Measurements from ENCODE around the gene MAN2A1.

MAN2A1 gene

DNA sequence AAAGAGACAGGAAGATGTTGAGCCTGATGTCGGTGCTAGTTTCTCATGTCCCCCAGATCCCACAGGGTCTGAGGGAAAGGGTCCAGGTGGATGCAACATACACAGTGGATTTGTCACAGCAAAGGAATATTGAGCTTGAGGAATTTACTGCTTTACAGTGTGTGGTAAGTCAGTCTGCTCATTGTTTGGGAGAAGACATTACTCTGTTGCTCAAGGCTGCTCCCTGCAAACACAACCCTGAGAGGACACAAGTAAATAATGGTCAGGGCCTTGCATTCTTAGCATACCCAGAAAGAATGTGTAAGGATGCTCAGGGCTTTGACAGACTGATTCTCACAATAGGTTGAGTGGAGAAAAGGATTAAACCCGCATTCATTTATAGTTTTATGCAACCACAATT lies 7.3 kb upstream of the MAN2A1 start:
- DNase-seq (ENCODE audit: low spot score): no peak

- no peak for DNase-seq (ENCODE audit: low spot score)
These were observed 3.8 kb upstream of the MAN2A1 start for GRCh38 chr5:109685916-109686315.

DNA sequence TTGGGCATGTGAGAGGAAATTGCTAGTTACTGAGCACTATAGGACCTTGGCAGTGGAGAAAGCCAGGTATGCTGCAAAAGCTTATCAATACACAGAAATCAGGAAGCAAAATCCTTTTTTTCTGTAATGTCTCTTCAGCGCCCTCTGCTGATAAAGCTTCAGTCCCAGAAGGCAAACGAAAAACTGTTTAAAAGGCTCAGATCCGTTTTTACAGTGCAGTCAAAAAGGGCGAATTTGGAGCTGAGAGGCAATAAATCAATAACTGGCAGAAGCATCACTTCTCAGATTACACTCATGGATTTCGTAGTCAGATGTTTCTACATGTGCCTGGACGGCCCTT lies 1.1 kb upstream of the MAN2A1 start:
- DNase-seq (ENCODE audit: low spot score): peak; percentile 75

GRCh38 chr5:109688970-109689739 lies 572 bp upstream of the MAN2A1 start:
- DNase-seq (ENCODE audit: low spot score): peak; percentile 93

DNA sequence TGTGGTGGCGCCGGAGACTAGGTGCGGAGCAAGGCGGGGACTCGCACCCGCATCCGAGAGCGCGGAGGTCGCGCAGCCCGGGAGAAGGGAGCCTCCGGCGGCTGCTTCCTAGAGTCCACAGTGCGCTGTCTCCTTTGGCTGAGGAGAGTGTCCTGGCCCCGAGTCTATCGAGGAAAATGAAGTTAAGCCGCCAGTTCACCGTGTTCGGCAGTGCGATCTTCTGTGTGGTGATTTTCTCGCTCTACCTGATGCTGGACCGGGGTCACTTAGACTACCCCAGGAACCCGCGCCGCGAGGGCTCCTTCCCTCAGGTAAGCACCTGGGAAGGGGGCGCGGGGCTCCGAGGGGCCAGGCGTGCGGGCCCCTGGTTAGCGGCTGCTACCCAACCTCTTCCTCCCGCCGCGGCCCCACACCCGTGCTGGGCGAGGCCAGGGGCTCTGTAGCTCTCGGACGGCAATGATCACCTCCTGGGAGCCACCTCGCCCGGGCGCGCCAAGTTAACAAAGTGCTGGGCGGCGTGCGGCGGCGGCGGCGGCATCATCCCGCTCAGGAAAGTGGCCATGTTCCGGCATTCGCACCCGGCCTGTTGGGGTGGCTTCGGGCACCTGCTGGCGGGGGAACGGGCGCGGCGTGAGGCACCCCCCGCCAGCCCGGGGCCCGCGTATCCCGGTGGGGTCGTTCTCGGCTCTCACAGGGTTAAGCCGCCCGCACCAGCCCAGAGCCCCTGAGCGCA lies 681 bp downstream of the MAN2A1 start:
- DNase-seq (ENCODE audit: low spot score): peak; percentile 62

DNA sequence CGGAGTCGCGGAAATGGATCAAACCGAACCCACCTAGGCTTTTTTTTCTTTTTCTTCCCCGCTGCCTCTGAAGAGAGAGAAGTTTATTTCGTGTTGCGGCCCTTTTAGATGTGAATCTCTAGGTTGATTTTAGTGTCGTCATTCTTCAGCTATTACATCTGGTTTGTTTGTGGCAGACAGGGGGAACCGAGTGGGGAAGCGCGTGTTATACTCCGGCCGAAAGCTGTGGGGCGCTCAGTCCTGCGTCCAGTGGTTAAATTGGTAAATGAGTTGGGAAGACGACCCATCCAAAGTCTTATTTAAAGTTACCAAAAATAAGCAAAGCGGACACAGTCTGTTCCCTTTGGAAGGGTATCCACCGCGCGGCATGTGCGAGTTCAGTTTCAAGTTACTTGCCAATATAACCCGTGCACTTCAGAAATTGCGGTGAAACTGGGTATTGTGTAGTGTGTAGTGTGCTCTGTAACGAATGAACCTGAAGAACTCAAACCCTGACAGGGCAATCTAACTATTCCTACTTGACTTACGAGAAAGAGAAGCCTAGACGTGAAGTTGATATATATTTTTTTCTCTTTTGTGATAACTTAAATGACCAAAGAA lies 1.3 kb downstream of the MAN2A1 start:
- peak; percentile 88 for DNase-seq (ENCODE audit: low spot score)

GRCh38 chr5:109691996-109692395 lies 2.3 kb downstream of the MAN2A1 start:
- peak; percentile 58 for DNase-seq (ENCODE audit: low spot score)

- peak; percentile 62 for DNase-seq (ENCODE audit: low spot score)
These were observed 3.1 kb downstream of the MAN2A1 start for GRCh38 chr5:109692852-109693251.

GRCh38 chr5:109693535-109694400 lies 4.0 kb downstream of the MAN2A1 start:
- DNase-seq (ENCODE audit: low spot score): peak; percentile 52

GRCh38 chr5:109694451-109694891 lies 4.7 kb downstream of the MAN2A1 start:
- DNase-seq (ENCODE audit: low spot score): no peak

GRCh38 chr5:109695005-109695926 lies 5.5 kb downstream of the MAN2A1 start:
- DNase-seq (ENCODE audit: low spot score): peak; percentile 38

GRCh38 chr5:109697339-109697738 lies 7.6 kb downstream of the MAN2A1 start:
- no peak for DNase-seq (ENCODE audit: low spot score)

GRCh38 chr5:109700516-109701153 lies 10.9 kb downstream of the MAN2A1 start:
- peak; percentile 28 for DNase-seq (ENCODE audit: low spot score)

- DNase-seq (ENCODE audit: low spot score): peak; percentile 38
These were observed 11.5 kb downstream of the MAN2A1 start for GRCh38 chr5:109701252-109701651.

DNA sequence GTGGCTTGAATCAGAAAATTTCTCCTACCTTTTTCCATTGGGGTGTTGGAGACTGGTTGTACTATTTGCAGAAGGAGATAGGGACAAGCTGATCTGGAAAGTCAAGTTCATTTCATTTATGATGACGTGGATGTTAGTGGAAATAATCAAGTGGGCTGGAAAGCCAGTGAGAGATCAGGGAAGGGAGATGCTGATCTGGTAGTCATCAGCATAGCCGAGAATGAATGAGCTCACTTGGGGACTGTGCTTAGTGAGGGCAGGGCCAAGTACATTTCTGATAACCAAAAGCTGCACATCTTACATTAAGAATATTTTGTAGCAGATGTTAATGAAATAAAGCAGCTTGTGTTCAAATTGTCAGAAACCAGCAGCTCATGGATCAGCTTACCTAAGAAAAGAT lies 12.1 kb downstream of the MAN2A1 start:
- DNase-seq (ENCODE audit: low spot score): peak; percentile 70

DNA sequence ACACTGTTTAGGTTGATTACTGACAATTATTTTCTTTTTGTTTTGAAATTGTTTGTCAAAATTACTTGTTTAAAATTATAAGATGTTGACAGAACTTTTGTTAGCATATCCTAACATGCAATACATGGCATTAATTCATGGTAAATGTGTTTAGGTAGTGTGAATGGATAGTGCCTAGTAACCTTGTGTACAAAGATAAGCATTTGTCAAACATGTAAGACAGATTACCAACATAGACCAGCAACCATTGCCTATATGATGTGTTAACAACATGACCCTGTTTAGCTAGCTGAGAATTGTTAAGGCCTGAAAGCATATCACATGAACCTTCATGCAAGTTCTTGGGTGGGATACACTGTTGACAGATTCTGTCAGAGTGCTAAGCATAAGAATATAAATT lies 13.4 kb downstream of the MAN2A1 start:
- DNase-seq (ENCODE audit: low spot score): peak; percentile 76

- DNase-seq (ENCODE audit: low spot score): peak; percentile 90
These were observed 14.1 kb downstream of the MAN2A1 start for GRCh38 chr5:109703829-109704228.

- DNase-seq (ENCODE audit: low spot score): no peak
These were observed 14.7 kb downstream of the MAN2A1 start for GRCh38 chr5:109704282-109704952.

GRCh38 chr5:109705596-109705995 lies 15.9 kb downstream of the MAN2A1 start:
- DNase-seq (ENCODE audit: low spot score): no peak

DNA sequence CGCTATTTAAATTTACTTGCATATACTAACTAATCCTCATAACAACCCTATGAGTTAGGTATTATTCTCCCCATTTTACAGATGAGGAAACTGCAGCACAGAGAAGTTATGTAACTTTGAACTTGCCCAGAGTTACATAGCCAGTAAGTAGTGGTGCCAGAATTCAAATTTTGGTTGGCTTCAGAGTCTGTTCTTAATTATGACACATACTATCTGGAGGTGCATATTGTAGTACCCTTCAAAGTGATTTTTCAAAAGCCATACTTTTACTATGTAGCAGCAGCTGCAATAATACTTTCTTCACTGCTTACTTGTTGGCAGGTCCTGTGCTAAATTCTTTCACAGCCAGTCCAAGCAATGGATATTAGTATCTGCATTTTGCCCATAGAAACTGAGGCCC lies 16.4 kb downstream of the MAN2A1 start:
- no peak for DNase-seq (ENCODE audit: low spot score)
